OCI-LY1 (cell line): ENCODE data around the gene SULF2.

ENCODE experiments used
- EZH2 ChIP-seq: fragments of 200-600 bp; sonication (generic), shearing (Covaris generic); IDR thresholded peaks from 2 replicates; pipeline ENCODE4 v1.8.0; 2017; ENCODE audit warnings: borderline replicate concordance, mixed run types, mild to moderate bottlenecking, antibody characterized with exemption, low read length, moderate library complexity, mixed read lengths
- TF ChIP-seq, protein P1 (sequence below): fragments of 200-600 bp; sonication (generic), shearing (Covaris generic); IDR thresholded peaks from 2 replicates; pipeline ENCODE4 v1.5.1; 2017; ENCODE audit warnings: mild to moderate bottlenecking, antibody characterized with exemption, low read length, moderate library complexity, mixed read lengths

DNA sequence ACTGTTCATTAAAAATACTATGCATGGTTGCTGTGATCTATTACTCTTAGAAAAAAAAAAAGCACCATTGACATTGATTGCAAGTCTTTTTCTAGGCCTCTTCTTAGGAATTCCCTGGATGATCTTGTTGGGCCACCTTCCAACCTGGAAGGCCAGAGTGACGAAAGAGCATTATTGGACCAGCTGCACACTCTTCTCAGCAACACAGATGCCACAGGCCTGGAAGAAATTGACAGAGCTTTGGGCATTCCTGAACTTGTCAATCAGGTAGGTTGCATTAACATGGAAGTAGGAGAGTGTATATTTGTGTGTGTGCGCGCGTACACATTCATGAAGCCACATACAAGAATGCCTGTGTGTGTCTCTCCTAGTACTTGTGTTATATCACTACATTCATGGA lies 143.2 kb downstream of the SULF2 start:
- TF ChIP-seq, protein P1, sequence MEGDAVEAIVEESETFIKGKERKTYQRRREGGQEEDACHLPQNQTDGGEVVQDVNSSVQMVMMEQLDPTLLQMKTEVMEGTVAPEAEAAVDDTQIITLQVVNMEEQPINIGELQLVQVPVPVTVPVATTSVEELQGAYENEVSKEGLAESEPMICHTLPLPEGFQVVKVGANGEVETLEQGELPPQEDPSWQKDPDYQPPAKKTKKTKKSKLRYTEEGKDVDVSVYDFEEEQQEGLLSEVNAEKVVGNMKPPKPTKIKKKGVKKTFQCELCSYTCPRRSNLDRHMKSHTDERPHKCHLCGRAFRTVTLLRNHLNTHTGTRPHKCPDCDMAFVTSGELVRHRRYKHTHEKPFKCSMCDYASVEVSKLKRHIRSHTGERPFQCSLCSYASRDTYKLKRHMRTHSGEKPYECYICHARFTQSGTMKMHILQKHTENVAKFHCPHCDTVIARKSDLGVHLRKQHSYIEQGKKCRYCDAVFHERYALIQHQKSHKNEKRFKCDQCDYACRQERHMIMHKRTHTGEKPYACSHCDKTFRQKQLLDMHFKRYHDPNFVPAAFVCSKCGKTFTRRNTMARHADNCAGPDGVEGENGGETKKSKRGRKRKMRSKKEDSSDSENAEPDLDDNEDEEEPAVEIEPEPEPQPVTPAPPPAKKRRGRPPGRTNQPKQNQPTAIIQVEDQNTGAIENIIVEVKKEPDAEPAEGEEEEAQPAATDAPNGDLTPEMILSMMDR, result no peak
- TF ChIP-seq EZH2, result no peak
